Measurements from ENCODE around the gene GASK1B.

GRCh38 chr4:158172261-158173258 is at the start of gene GASK1B:
- no peak for TF ChIP-seq EZH2 (IDR thresholded peaks at IDR 0.05; ENCODE audit: borderline replicate concordance, low read depth, low read length, poor library complexity, severe bottlenecking)
- TF ChIP-seq, protein P1, sequence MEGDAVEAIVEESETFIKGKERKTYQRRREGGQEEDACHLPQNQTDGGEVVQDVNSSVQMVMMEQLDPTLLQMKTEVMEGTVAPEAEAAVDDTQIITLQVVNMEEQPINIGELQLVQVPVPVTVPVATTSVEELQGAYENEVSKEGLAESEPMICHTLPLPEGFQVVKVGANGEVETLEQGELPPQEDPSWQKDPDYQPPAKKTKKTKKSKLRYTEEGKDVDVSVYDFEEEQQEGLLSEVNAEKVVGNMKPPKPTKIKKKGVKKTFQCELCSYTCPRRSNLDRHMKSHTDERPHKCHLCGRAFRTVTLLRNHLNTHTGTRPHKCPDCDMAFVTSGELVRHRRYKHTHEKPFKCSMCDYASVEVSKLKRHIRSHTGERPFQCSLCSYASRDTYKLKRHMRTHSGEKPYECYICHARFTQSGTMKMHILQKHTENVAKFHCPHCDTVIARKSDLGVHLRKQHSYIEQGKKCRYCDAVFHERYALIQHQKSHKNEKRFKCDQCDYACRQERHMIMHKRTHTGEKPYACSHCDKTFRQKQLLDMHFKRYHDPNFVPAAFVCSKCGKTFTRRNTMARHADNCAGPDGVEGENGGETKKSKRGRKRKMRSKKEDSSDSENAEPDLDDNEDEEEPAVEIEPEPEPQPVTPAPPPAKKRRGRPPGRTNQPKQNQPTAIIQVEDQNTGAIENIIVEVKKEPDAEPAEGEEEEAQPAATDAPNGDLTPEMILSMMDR (conservative IDR thresholded peaks at IDR 0.05; ENCODE audit: low read depth, low read length): peak; percentile 81

All from A673 (cell line).